ENCODE results near the gene CYP3A5.

DNA sequence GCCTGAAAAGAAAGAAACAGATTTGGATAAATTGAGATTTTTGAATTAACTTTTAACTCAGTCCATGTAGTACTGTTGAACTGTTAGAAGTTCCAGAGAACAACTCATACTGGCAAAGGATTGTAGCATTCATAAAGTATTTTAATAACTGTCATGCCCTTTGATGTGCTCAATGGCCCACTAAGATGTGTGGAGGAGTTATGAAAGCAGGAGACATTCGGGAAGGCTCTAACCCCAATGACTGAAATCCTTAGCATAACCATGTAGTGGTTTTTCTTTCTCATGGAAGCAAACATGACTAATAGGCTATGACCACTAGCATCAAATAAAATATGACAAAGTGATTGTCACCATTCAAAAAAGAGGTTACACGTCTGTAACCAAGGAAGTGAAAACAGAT is 29.5 kb upstream of the CYP3A5 start:
- TF ChIP-seq POLR2A (conservative IDR thresholded peaks at IDR 0.05) (no peak), ZNF274 (IDR thresholded peaks at IDR 0.05; ENCODE audit: borderline replicate concordance, low read depth, low read length) (no peak), CHD2 (IDR thresholded peaks at IDR 0.05; ENCODE audit: low read depth, low read length) (no peak), MAFF (IDR thresholded peaks at IDR 0.05; ENCODE audit: low read length) (no peak), ZNF75A (CRISPR knock-in tag; IDR thresholded peaks at IDR 0.05) (no peak), HDAC2 (IDR thresholded peaks at IDR 0.05) (no peak), LCOR (CRISPR knock-in tag; IDR thresholded peaks at IDR 0.05) (no peak), CBFA2T3 (IDR thresholded peaks at IDR 0.05) (no peak), ZNF79 (CRISPR knock-in tag; IDR thresholded peaks at IDR 0.05; ENCODE audit: low read depth) (no peak)
- TF ChIP-seq, protein P1, sequence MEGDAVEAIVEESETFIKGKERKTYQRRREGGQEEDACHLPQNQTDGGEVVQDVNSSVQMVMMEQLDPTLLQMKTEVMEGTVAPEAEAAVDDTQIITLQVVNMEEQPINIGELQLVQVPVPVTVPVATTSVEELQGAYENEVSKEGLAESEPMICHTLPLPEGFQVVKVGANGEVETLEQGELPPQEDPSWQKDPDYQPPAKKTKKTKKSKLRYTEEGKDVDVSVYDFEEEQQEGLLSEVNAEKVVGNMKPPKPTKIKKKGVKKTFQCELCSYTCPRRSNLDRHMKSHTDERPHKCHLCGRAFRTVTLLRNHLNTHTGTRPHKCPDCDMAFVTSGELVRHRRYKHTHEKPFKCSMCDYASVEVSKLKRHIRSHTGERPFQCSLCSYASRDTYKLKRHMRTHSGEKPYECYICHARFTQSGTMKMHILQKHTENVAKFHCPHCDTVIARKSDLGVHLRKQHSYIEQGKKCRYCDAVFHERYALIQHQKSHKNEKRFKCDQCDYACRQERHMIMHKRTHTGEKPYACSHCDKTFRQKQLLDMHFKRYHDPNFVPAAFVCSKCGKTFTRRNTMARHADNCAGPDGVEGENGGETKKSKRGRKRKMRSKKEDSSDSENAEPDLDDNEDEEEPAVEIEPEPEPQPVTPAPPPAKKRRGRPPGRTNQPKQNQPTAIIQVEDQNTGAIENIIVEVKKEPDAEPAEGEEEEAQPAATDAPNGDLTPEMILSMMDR (IDR thresholded peaks at IDR 0.05 in 2 of 3, conservative IDR thresholded peaks at IDR 0.05 in 1 of 3; ENCODE audit: insufficient read depth in 2 of 3, low read depth in 1 of 3, low read length in 3 of 3), result no peak

Data from K562 (cell line).